Endothelial cell of umbilical vein (primary cell): ENCODE measurements around the gene ACCSL.

Source experiments
- CTCF ChIP-seq, 2 donors: IDR thresholded peaks; 1 replicate in 1 of 2; 2 replicates in 1 of 2; pipeline ENCODE4 v1.5.1; 2011; ENCODE audit warnings: low read length in 2 of 2, mild to moderate bottlenecking in 2 of 2, moderate library complexity in 2 of 2, control low read depth in 1 of 2, inconsistent platforms in 1 of 2, low read depth in 1 of 2; ENCODE audit not compliant: insufficient read depth in 1 of 2; ENCODE audit errors: extremely low read depth in 1 of 2
- JUN ChIP-seq: IDR thresholded peaks from 2 replicates; pipeline ENCODE4 v1.6.1; 2011; ENCODE audit warnings: borderline replicate concordance, low read depth; ENCODE audit not compliant: insufficient read length, insufficient read depth
- POLR2A ChIP-seq: IDR thresholded peaks from 2 replicates; pipeline ENCODE4 v1.6.1; 2012; ENCODE audit warnings: low read depth, mild to moderate bottlenecking, control low read depth, low read length

GRCh38 chr11:44011797-44012196 is 36.0 kb upstream of the ACCSL start:
- TF ChIP-seq POLR2A (no peak), CTCF (IDR thresholded peaks at IDR 0.05; ENCODE audit: extremely low read depth in 1 of 2, insufficient read depth in 1 of 2, low read depth in 1 of 2, low read length in 2 of 2) (no peak), JUN (no peak)
